SK-N-DZ (cell line): ENCODE results near the gene ZNF317.
A peak's percentile ranks its signal among the peaks of the same experiment; 100 is the strongest.
"Not testable (repeated sequence)": the region's sequence is repeated elsewhere in the genome, so short reads cannot be mapped to it uniquely, and the experiment has no call there.

Experiments
- DNase-seq: peaks from one replicate; pipeline ENCODE4 v3.0.0-alpha.2; 2015; ENCODE audit warnings: low spot score

The ZNF317 gene

GRCh38 chr19:9171393-9171991 is 31.3 kb downstream of the ZNF317 start:
- no peak for DNase-seq

GRCh38 chr19:9175326-9175725 is 35.1 kb downstream of the ZNF317 start:
- no peak for DNase-seq

GRCh38 chr19:9178901-9179300 is 38.7 kb downstream of the ZNF317 start, which contains the start of gene OR7D2:
TSS of gene OR7D2 (plus strand) at chr19:9178979. CDS start at chr19:9185782, 6,803 bp downstream.
- no peak for DNase-seq

GRCh38 chr19:9183000-9183399 is 42.8 kb downstream of the ZNF317 start:
- no peak for DNase-seq

- DNase-seq = no peak
These were observed 47.0 kb downstream of the ZNF317 start for GRCh38 chr19:9187191-9187590.

- no peak for DNase-seq
These were observed 49.3 kb downstream of the ZNF317 start for GRCh38 chr19:9189535-9189934.

GRCh38 chr19:9198044-9198443 is 57.8 kb downstream of the ZNF317 start:
- not testable (repeated sequence) for DNase-seq

GRCh38 chr19:9205501-9206113 is 65.4 kb downstream of the ZNF317 start:
- peak; percentile 68 for DNase-seq
